HCT116 (cell line): ENCODE measurements around the gene CCDC124. TPM values are rescaled to one million over a fixed set of nuclear protein-coding genes. Genes with fewer than 3 reads are reported as not detected.

Source experiments
- ATAC-seq: fragments of 200-7000 bp; cut with Tn5 transposase; 2 replicates; pipeline ENCODE4 v1.9.1; 2020; ENCODE audit warnings: mild to moderate bottlenecking, moderate library complexity
- BruUV-seq: library from RNA; stranded (reverse); fragments of 400-500 nt; replicated peaks from 2 replicates; lab custom pipeline; 2021; lab: Mats Ljungman, UMichigan
- CTCF ChIA-PET: fragments of 300-600 bp; sonication (Branson Sonifier 250); formaldehyde crosslinking; loops from one replicate; lab custom pipeline; 2021; ENCODE audit warnings: antibody characterized with exemption; lab: Charles Lee
- POLR2A ChIA-PET: fragments of 300-600, 350-600 bp; sonication (Branson Sonifier 250); formaldehyde crosslinking; loops from one replicate; lab custom pipeline; 2021; ENCODE audit warnings: antibody characterized with exemption; lab: Charles Lee
- RAD21 ChIA-PET, 2 experiments: fragments of 300-600 bp; sonication (Branson Sonifier 250); formaldehyde crosslinking; loops; one replicate each; lab custom pipeline; 2023; ENCODE audit warnings: low total read pairs in 2 of 2; ENCODE audit not compliant: uncharacterized antibody in 2 of 2, unreplicated experiment in 2 of 2, low non-redundant PET in 1 of 2; lab: Charles Lee
- DNase-seq: peaks from one replicate; pipeline ENCODE4 v3.0.0-alpha.2; 2010; ENCODE audit warnings: low read depth, low spot score
- H2AFZ ChIP-seq: fragments of 200-600 bp; shearing (Covaris generic), sonication (generic); 2 replicates; pipeline ENCODE4 v1.6.1; 2017; ENCODE audit warnings: low read depth, mixed run types, mixed read lengths, antibody characterized with exemption, low read length; ENCODE audit not compliant: poor library complexity, severe bottlenecking
- H3K27ac ChIP-seq: 2 replicates; pipeline ENCODE4 v1.5.1; 2012; ENCODE audit warnings: low read depth, low read length
- H3K27me3 ChIP-seq: fragments of 200-600 bp; sonication (generic); 2 replicates; pipeline ENCODE4 v1.6.1; 2016; ENCODE audit warnings: mixed run types, low read length, mixed read lengths; ENCODE audit not compliant: insufficient read depth
- H3K36me3 ChIP-seq, 2 experiments: fragments of 200-500 bp in 1 of 2; fragments of 200-600 bp in 1 of 2; sonication (Bioruptor generic) in 1 of 2; sonication (generic) in 1 of 2; 2 replicates each; pipeline versions ENCODE4 v1.5.1 to v1.6.1; 2014 to 2016; ENCODE audit warnings: low read length in 2 of 2, inconsistent platforms in 1 of 2, mixed read lengths in 1 of 2, mixed run types in 1 of 2; ENCODE audit not compliant: insufficient read depth in 2 of 2, control insufficient read depth in 1 of 2
- H3K4me1 ChIP-seq, 2 experiments: fragments of 200-600 bp in 1 of 2; sonication (generic) in 1 of 2; 2 replicates each; pipeline versions ENCODE4 v1.5.1 to v1.6.1; 2012 to 2017; ENCODE audit warnings: low read length in 2 of 2, inconsistent platforms in 1 of 2, mild to moderate bottlenecking in 1 of 2, mixed read lengths in 1 of 2, mixed run types in 1 of 2, moderate library complexity in 1 of 2; ENCODE audit not compliant: insufficient read depth in 2 of 2, control insufficient read depth in 1 of 2
- H3K4me2 ChIP-seq: fragments of 200-600 bp; sonication (generic); 2 replicates; pipeline ENCODE4 v1.6.1; 2017; ENCODE audit warnings: mixed run types, low read length, mixed read lengths
- H3K4me3 ChIP-seq, 2 experiments: fragments of 200-600 bp in 1 of 2; sonication (generic) in 1 of 2; replicated peaks in 1 of 2; 2 replicates each; pipeline ENCODE4 v1.5.1; 2011 to 2016; ENCODE audit warnings: low read length in 2 of 2, control low read depth in 1 of 2, low read depth in 1 of 2, mild to moderate bottlenecking in 1 of 2, mixed read lengths in 1 of 2, mixed run types in 1 of 2
- H3K79me2 ChIP-seq: fragments of 200-600 bp; sonication (generic); 2 replicates; pipeline ENCODE4 v1.6.1; 2017; ENCODE audit warnings: mild to moderate bottlenecking, mixed run types, low read length, moderate library complexity, mixed read lengths; ENCODE audit not compliant: insufficient read depth
- H3K9ac ChIP-seq: fragments of 200-600 bp; sonication (generic); 2 replicates; pipeline ENCODE4 v1.6.1; 2016; ENCODE audit warnings: low read length, mixed read lengths
- H3K9me2 ChIP-seq: fragments of 200-600 bp; sonication (generic), shearing (Covaris generic); 2 replicates; pipeline ENCODE4 v1.6.1; 2017; ENCODE audit warnings: mixed run types, mild to moderate bottlenecking, moderate library complexity; ENCODE audit not compliant: insufficient read depth
- H3K9me3 ChIP-seq, 2 experiments: fragments of 200-500 bp in 1 of 2; fragments of 200-600 bp in 1 of 2; sonication (Bioruptor generic) in 1 of 2; sonication (generic) in 1 of 2; 2 replicates each; pipeline ENCODE4 v1.6.1; 2014 to 2017; ENCODE audit warnings: low read length in 2 of 2, mixed read lengths in 2 of 2, inconsistent platforms in 1 of 2, low read depth in 1 of 2, mild to moderate bottlenecking in 1 of 2, mixed run types in 1 of 2, moderate library complexity in 1 of 2; ENCODE audit not compliant: control insufficient read depth in 1 of 2, insufficient read depth in 1 of 2
- H4K20me1 ChIP-seq: fragments of 200-600 bp; sonication (generic), shearing (Covaris generic); 2 replicates; pipeline ENCODE4 v1.6.1; 2017; ENCODE audit warnings: mixed run types, mild to moderate bottlenecking, moderate library complexity; ENCODE audit not compliant: insufficient read depth
- ATF3 ChIP-seq: IDR thresholded peaks from 2 replicates; pipeline ENCODE4 v1.6.1; 2012
- CBX3 ChIP-seq: IDR thresholded peaks from 2 replicates; pipeline ENCODE4 v1.6.1; 2012; ENCODE audit warnings: low read depth
- CEBPB ChIP-seq: IDR thresholded peaks from 2 replicates; pipeline ENCODE4 v1.6.1; 2012; ENCODE audit warnings: low read depth
- CTCF ChIP-seq, 3 experiments: fragments of 200-600 bp in 1 of 3; sonication (generic) in 1 of 3; IDR thresholded peaks in 2 of 3; conservative IDR thresholded peaks in 1 of 3; 2 replicates each; pipeline ENCODE4 v1.5.1; 2012 to 2017; ENCODE audit warnings: low read depth in 2 of 3, low read length in 2 of 3, antibody characterized with exemption in 1 of 3, borderline replicate concordance in 1 of 3, control low read depth in 1 of 3, mild to moderate bottlenecking in 1 of 3, mixed read lengths in 1 of 3, mixed run types in 1 of 3, moderate library complexity in 1 of 3; ENCODE audit not compliant: insufficient read depth in 1 of 3
- EGR1 ChIP-seq: IDR thresholded peaks from 2 replicates; pipeline ENCODE4 v1.6.1; 2012; ENCODE audit warnings: low read depth
- ELF1 ChIP-seq: IDR thresholded peaks from 2 replicates; pipeline ENCODE4 v1.6.1; 2012; ENCODE audit warnings: low read depth, borderline replicate concordance
- EZH2 ChIP-seq: fragments of 200-600 bp; sonication (generic); IDR thresholded peaks from 2 replicates; pipeline ENCODE4 v1.6.1; 2017; ENCODE audit warnings: antibody characterized with exemption, mixed run types
- EZH2phosphoT487 ChIP-seq: fragments of 200-600 bp; IDR thresholded peaks from 2 replicates; pipeline ENCODE4 v1.6.1; 2018; ENCODE audit warnings: antibody characterized with exemption, borderline replicate concordance
- FOSL1 ChIP-seq: IDR thresholded peaks from 2 replicates; pipeline ENCODE4 v1.6.1; 2012; ENCODE audit warnings: low read depth
- JUND ChIP-seq: IDR thresholded peaks from 2 replicates; pipeline ENCODE4 v1.6.1; 2012
- POLR2A ChIP-seq: IDR thresholded peaks from 2 replicates; pipeline ENCODE4 v1.7.0; 2011; ENCODE audit warnings: borderline replicate concordance; ENCODE audit not compliant: insufficient read depth, insufficient read length; ENCODE audit errors: extremely low read depth
- RAD21 ChIP-seq: IDR thresholded peaks from 2 replicates; pipeline ENCODE4 v1.6.1; 2012; ENCODE audit warnings: low read depth, mild to moderate bottlenecking
- REST ChIP-seq: IDR thresholded peaks from 2 replicates; pipeline ENCODE4 v1.6.1; 2012; ENCODE audit warnings: low read depth
- SP1 ChIP-seq: IDR thresholded peaks from 2 replicates; pipeline ENCODE4 v1.6.1; 2012; ENCODE audit warnings: low read depth
- SRF ChIP-seq: IDR thresholded peaks from 2 replicates; pipeline ENCODE4 v1.6.1; 2012; ENCODE audit warnings: low read depth
- YY1 ChIP-seq: IDR thresholded peaks from 2 replicates; pipeline ENCODE4 v1.6.1; 2011; ENCODE audit warnings: low read length, low read depth, moderate library complexity, mild to moderate bottlenecking; ENCODE audit not compliant: insufficient replicate concordance; ENCODE audit errors: extremely low read depth
- ZBTB33 ChIP-seq: IDR thresholded peaks from 2 replicates; pipeline ENCODE4 v1.6.1; 2011; ENCODE audit warnings: mild to moderate bottlenecking, low read length, moderate library complexity; ENCODE audit not compliant: insufficient replicate concordance; ENCODE audit errors: extremely low read depth
- ZNF274 ChIP-seq: fragments of 200-500 bp; sonication (Bioruptor generic); IDR thresholded peaks from 2 replicates; pipeline ENCODE4 v1.6.1; 2014; ENCODE audit warnings: mild to moderate bottlenecking, low read depth, low read length, inconsistent platforms
- intact Hi-C: fragments of 100-400 bp; cut with micrococcal nuclease; formaldehyde crosslinking; loops from 2 replicates; pipeline ENCODE4 v1.10.0; 2022
- total RNA-seq: library from RNA; stranded (reverse); gene quantifications from one replicate; pipeline ENCODE4 v1.2.1, GENCODE V29; 2021; ENCODE audit not compliant: unreplicated experiment

Gene CCDC124
- total RNA-seq, 1 experiment from 2014 or later = 177 TPM

- peaks cover 9 to 25% of the 10 kb centered on the region in 2 experiments; a peak in 3 of 4 replicates for H3K36me3 ChIP-seq
- intact Hi-C loops = loop anchor here (1.0 to 10.0 kb wide), 2 partner anchors 59 to 317 kb away; a partner anchor contains a TSS
These were observed 5.5 kb downstream of the CCDC124 start for GRCh38 chr19:17938092-17938845.

More at GRCh38 chr19:17938092-17938845, 5.5 kb downstream of the CCDC124 start:
- Histone ChIP-seq H3K9me2 (no peaks in the 10 kb centered on the region), H3K9ac (no peak overlapping the region), H2AFZ (no peak overlapping the region), H3K27ac (no peak overlapping the region), H3K4me1 (peaks cover 7 to 15% of the 10 kb centered on the region in 2 experiments), H3K9me3 (no peaks in the 10 kb centered on the region), H3K27me3 (no peaks in the 10 kb centered on the region), H3K79me2 (peaks cover 42% of the 10 kb centered on the region), H3K4me3 (no peak overlapping the region), H4K20me1 (no peaks in the 10 kb centered on the region), H3K4me2 (no peak overlapping the region)
- peak; percentile 59 for DNase-seq
- ATAC-seq = peak; percentile 87
- ChIA-PET CTCF (interaction anchor here (0.7 to 6.7 kb wide), 15 partner anchors 9 to 313 kb away, joined by 3 to 127 read pairs (median 4); partner anchors contain the start of genes RPL18A and SLC5A5), RAD21 (interaction anchor here (0.6 to 1.4 kb wide), 5 partner anchors 48 to 119 kb away, joined by 3 to 16 read pairs (median 3); no protein-coding TSS in a partner anchor), POLR2A (interaction anchor here (0.9 to 1.4 kb wide), 3 partner anchors 58 to 79 kb away, joined by 3 to 4 read pairs (median 3); no protein-coding TSS in a partner anchor)
- no peak for TF ChIP-seq ELF1
- TF ChIP-seq FOSL1 = no peak
- TF ChIP-seq POLR2A = no peak
- TF ChIP-seq EZH2 = no peak
- TF ChIP-seq ZNF274 = no peak
- no peak for TF ChIP-seq SRF
- TF ChIP-seq EZH2phosphoT487 = no peak
- no peak for TF ChIP-seq SP1
- TF ChIP-seq CTCF (IDR thresholded peaks at IDR 0.05 in 2 of 3, conservative IDR thresholded peaks at IDR 0.05 in 1 of 3; ENCODE audit: borderline replicate concordance in 1 of 3, insufficient read depth in 1 of 3, low read depth in 2 of 3, low read length in 2 of 3) = peak; percentile 88 to 94 (median 93)
- TF ChIP-seq ATF3 = no peak
- peak; percentile 94 for TF ChIP-seq RAD21
- no peak for TF ChIP-seq REST
- no peak for TF ChIP-seq CBX3
- no peak for TF ChIP-seq CEBPB
- TF ChIP-seq EGR1 = no peak
- TF ChIP-seq ZBTB33 = no peak
- no peak for TF ChIP-seq YY1
- no peak for TF ChIP-seq JUND
- BruUV-seq = no TSS peak
